Mesenteric fat pad (tissue), 1 donor: Measurements from ENCODE around the gene RNF5. TPM values are rescaled to one million over a fixed set of nuclear protein-coding genes. Genes with fewer than 3 reads are reported as not detected.
"Not testable (repeated sequence)": the region's sequence is repeated elsewhere in the genome, so short reads cannot be mapped to it uniquely, and the experiment has no call there.

Experiments used
- DNase-seq: peaks from one replicate; pipeline ENCODE4 v3.0.0-alpha.2; 2020; ENCODE audit warnings: low spot score
- long read RNA-seq: library from polyadenylated mRNA; unstranded; transcript quantifications from one replicate; pipeline ENCODE4 v2.0.0, GENCODE V29; 2020
- total RNA-seq: library from RNA; stranded (reverse); fragmentation: NEBNext Ultra II Directional; extraction: Animal tissue kit (Norgen Biotek cat#: 25700); gene quantifications from one replicate; pipeline ENCODE4 v1.2.1, GENCODE V29; 2021
- donor health status: DM: yes; HTN: yes; CAD: no.

The RNF5 gene
- 32.3 TPM for total RNA-seq
- long read RNA-seq: 0 reads

DNA sequence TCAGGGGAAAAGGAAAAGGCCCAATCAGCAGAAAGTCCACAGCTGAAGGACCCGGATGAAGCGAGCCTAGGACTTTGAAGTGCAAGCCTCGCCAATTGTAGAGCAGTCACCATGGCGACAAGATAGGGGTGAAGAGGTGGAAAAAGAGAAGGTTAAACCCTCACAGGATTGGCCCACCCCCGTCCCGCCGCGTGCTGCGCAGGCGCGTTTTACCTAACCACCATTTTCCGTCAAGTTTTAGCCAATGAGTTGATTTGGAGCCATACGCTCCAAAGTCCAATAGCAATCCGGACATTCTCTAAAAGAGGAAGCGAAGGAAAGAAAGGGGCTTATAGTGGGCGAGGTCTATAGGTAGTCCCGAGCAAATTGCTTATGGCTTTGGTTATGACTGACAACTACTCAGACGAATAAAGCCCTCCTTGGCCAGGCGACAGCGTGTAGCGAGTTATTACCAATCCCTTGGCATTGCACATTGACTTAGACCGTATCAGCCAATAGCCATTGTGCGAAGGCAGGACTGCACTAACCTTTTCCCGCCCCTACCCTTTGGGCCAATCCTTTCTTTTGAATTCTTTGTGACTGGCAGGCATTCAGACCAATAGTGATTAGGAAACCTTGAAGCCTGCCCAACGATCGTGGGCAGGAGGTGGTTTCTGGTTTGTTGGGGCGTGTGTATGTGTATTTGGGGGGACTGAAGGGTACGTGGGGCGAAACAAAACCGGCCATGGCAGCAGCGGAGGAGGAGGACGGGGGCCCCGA lies at the start of gene RNF5:
Gene RNF5, plus strand, starts transcription at position 618 of the 759 bp plus-strand sequence. Its CDS starts 107 bp downstream, at position 725.
- DNase-seq: no peak

GRCh38 chr6:32128751-32129296 lies 49.4 kb upstream of the RNF5 start:
- no peak for DNase-seq

DNA sequence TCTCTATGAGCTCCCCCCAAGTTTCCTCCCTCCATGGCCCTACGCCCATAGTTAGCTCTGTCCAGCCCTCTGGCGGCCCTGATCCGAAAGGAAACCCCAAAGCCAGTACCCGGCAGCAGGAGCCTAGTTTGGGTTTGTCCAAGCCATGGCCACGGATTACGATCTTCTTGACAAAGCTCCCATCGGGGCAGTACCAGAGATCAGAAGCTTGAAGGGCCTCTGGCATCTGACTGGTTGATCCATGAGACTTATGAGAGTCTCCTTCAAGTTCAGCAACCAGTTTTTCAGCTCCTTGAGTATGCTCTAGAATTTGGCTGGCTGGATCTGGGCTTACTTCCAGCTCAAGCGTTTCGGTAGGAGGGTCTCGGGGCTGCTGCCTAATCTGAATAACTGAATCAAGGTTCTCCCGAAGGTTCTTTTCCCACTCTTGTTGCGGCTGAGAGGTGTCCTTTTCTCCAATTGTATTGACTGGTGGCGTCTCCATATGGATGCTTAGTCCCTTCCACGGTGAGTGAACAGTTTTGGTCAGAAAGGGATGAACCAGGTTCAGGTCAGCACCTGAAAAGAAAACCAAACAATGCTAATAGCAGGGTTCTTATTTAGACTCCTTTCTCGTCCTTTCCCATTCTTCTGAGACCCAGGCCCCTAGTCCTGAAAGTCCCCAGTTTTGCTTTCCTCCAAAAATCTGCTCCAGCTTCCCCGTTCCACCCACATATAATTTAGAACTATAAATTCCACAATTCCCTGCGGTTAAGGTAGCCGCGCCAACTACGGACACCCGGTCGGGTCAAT lies 48.7 kb upstream of the RNF5 start:
- no peak for DNase-seq

GRCh38 chr6:32131439-32131948 lies 46.7 kb upstream of the RNF5 start:
- DNase-seq: no peak

DNA sequence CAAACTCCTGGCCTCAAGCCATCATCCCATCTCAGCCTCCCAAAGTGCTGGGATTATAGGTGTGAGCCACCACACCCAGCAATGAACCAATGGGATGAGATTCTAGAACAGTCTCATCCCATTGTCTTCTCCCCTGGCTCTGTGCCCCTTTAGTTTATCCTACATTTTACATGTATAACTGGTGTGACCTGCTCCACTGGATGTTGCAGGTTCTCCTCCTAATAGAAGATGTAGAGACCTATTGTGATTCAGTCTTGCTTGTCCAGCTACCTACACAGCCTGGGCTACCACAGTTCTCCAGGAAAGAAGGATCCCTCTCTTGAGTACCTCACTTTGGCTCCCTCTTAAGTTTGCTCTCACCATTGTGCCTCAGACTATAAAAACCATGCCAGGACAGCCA lies 46.1 kb upstream of the RNF5 start:
- no peak for DNase-seq

- no peak for DNase-seq
Observed at GRCh38 chr6:32133786-32134185, 44.4 kb upstream of the RNF5 start.

DNA sequence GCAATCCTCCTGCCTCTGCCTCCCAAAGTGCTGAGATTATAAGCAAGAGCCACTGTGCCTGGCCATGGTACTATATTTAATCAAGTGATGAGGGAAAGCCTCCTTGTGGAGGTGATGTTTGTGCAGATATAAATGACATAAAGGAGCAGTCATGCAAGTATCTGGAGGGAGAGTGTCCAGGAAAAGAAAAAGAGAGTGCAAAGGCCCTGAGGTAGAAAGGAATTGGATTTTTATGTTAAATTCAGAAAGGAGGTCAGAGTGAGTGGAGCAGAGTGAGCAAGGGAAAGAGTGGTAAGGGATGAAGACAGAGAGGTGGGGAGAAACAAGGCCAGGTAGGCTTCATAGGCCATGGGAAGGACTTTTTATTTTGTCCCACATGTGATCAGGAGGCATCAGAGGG lies 40.8 kb upstream of the RNF5 start:
- DNase-seq: no peak

- no peak for DNase-seq
Observed at GRCh38 chr6:32139590-32139989, 38.6 kb upstream of the RNF5 start.

GRCh38 chr6:32140420-32141046 lies 37.7 kb upstream of the RNF5 start:
- DNase-seq: no peak

DNA sequence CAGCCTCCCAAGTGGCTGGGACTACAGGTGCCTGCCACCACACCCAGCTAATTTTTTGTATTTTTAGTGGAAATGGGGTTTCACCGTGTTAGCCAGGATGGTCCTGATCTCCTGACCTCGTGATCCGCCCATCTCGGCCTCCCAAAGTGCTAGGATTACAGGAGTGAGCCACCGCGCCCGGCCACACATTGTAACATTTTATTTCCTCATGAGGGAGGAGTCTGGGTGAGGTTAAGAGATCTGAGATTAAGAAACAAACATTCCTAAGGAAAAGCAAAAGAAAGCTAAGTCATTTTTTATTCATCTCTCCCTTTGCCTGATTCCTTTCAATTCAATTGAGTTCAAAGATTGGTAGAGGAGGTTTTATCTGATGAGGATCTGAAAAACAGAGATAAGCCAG lies 34.0 kb upstream of the RNF5 start:
- DNase-seq: not testable (repeated sequence)

DNA sequence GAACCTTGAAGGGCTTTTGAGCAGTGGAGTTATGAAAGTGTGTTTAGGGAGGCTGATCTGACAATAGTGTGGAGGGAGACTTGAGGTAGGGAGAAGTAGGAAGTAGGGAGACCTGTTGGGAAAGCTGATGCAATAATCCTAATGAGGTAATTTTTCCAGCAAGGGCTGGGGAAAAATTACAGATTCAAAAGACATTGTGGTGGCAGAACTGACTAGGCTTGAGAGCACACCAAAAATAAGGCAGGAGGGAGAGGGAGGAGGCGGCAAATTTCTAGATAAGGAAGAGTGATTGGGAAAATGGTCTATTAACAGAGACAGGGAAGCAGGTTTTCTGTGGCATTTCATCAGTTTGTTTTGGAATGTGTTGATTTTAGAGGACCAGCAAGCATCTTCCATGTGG lies 31.9 kb upstream of the RNF5 start:
- no peak for DNase-seq

DNA sequence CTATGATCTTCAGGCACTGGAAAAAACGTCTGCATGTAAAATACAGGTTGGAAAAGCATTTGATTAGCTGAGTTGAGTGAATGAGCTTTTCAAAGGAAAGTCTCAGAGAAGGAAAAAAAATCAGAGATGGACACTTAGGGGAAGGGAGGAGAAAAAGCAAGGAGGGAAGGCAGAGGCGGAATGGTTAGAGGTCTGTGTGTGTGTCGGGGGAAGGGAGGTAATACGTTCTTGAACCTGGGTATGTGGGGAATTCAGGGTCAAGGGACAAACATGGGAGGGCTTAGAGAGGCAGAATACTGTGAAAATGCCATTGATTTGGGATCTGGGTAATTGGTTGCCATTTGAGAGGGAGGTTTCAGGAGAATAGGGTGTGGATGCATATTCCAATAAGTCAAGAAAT lies 31.5 kb upstream of the RNF5 start:
- DNase-seq: no peak

DNA sequence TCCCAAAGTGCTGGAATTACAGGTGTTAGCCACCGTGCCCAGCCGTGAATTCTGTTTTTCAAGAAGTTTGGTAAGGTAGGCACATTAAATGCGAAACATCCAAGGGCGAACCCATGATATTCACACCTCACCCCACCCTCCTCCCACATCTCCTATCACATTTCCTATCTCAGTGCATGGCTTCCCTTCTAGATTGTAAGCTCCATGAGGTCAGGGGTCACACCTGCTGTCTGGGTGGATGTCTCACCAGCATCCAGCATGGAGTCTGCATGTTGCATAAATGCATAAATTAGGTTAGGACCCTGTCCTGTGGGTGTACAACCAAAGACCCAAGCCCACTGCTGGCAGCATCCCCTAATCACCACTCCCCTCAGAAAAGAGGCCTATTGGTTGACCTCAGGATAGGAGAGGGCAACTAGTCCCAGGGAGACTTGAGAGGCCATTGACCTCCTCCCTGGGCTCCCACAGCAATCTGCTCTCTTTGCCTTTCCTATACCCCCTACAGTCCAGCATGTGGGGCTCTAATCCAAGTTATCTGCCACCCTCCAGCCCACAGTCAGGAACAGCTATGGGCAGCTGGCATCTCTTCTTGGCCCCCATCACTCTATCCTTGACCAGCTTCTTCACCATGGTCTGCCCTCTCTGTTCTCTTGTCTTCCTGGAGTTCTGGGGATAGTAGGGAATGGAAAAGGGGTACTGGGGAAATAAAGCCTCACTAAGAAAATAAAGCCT lies 30.6 kb upstream of the RNF5 start:
- no peak for DNase-seq

DNA sequence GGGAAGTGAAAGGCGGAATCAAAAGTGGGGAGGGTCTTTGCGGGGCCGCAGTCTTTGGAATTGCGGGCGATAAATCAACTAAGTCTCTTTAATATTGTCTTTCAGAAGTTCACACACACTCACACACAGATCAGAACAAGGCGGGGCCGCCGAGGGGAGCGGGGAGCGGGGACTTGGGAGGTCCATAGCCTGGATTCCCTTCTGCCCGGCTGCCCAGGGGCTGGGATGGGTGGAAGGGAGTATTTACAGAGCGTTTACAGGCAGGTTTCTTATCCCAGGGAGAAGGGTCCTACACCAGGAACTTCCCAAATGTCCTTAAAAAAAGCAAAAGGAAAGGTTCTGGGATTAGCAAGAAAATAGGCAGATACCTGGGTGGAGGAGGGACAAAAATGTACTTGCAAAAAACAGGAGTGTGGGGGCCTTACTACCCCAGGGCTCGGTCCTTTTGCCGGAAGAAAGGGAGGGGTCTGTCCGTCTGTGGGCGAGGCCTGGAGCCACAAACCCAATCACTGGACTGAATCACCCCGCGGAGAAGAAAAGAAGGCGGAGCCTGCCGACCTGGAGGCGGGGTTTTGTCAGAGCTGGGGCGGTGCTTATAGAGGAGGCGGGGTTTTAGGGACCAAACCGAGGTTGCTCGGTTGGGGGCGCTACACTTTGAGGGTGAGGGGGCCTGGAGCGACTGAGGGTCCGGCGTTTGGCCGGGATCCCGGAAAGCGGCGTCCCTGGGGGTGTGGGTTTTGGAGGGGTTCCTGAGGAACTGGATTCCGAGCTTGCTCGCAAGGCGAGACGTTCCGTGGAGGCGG lies 29.7 kb upstream of the RNF5 start:
- no peak for DNase-seq

DNA sequence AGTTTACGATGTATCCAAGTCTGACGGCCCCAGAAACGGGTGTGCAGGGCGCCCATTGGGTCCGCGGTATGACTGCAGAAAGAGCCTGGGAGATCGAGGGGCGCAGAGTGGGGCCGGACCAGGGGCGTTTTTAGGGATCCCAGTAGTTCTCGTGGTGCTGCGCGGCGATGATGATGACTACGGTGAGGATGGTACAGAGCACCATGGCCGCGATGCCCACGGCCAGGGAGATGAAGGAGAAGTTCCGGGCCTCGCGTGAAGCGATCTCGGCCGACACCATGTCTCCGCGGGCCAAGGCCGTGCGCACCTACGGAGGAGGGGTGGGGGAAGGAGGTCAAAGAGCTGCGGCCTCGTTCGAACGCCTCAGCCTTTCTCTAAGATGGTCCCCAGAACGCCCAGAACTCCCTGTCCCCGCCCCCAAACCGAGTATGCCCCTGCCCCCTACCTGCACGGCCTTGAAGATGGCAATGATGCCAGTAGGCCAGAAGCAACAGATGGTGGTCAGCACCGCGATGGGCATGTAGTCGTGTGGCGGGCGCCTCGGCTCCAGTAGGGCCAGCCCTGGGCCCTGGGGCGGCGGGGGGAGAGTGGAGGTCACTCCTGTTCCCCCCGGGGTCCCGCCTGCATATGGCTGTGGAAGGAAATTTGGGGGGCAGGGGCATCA lies 29.0 kb upstream of the RNF5 start:
- DNase-seq: no peak

GRCh38 chr6:32149932-32150870 lies 28.0 kb upstream of the RNF5 start:
- DNase-seq: no peak

GRCh38 chr6:32151181-32151862 lies 26.9 kb upstream of the RNF5 start:
- no peak for DNase-seq
